NCI-H2029 treated with DMSO at 0.1 percent for 48 hours (cell line): ENCODE data around the gene NUDT19.
"Not testable (repeated sequence)": the region's sequence is repeated elsewhere in the genome, so short reads cannot be mapped to it uniquely, and the experiment has no call there.

Source experiments
- DNase-seq: peaks from one replicate; lab custom pipeline; 2025; lab: John Stamatoyannopoulos, UW

NUDT19 gene

GRCh38 chr19:32691291-32691951, at the start of gene NUDT19:
NUDT19 (plus strand) TSS chr19:32691821; CDS start chr19:32691961, 140 bp downstream.
- DNase-seq, result peak; percentile 36

DNA sequence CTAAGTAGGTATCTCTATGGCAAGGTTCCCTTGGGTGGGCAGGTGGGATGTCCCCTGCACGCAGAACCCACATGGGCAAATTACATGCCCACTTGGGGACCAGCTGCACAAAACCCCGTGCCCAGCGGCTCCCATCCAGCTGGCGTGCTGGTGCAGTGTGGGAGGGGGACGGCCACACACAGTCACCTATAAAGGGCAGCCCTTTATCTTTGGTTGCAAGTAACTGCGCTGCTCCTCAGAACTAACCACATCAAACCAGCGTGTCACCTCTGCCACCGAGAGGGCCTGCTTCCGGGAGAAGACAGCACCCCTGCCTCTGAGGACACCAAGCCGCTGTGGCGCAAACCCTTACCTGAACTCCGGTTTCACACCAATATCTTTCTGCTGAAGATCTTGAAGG, 48.9 kb upstream of the NUDT19 start:
- no peak for DNase-seq

GRCh38 chr19:32646556-32646955, 45.1 kb upstream of the NUDT19 start:
- no peak for DNase-seq

DNA sequence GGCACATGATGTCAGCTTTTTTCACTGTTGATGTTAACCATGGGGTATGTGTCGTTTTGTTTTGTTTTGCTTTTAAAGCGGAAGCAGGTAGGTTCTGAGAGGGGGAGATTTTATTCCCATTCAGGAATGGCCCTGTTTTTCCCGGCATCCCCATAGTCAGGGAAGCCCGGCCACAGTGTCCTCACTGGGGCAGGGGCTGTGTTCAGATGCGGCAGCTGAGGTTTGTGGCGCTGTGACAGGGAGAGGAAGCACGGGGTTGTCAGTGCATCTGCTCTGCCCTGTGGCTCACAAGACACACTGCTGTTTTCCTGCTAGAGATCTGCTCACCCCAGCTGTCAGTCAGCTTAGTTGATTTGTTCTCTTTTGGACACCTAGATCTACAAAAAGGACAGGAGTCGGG, 44.3 kb upstream of the NUDT19 start:
- DNase-seq, result no peak

DNA sequence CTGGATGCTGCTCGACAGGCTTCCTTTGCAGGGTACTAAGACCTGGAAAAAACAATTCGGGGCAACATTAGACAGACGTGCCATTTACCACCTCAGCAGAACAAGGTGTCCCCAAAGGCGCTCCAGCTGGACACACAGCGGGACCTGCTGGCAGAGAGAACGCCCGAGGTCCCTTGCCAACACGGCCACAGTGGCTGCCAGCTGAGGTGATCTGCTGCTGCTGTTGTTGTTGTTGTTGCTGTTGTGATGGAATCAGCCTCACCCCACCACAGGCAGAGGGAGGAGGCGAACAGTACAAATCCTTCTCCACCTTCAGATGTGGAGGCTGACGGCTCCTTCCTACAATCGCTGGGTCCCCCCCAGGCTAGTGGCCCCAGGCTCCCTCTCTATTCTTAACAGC, 41.9 kb upstream of the NUDT19 start:
- no peak for DNase-seq

DNA sequence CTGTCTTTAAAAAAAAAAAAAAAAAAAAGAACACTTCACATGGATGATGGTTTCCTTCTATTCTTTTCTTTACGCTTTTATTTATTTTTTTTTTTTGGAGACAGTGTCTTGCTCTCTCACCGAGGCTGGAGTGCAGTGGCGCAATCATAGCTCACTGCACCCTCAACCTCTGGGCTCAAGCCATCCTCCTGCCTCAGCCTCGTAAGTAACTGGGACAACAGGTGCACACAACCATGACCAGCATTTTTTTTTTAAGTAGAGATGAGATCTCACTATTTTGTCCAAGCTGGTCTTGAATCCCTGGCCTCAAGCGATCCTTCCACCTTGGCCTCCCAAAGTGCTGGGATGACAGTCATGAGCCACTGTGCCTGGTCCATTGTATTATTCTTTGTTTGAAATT, 41.0 kb upstream of the NUDT19 start:
- DNase-seq, result no peak

- DNase-seq, result no peak
Measured at GRCh38 chr19:32651729-32652140, 39.9 kb upstream of the NUDT19 start.

DNA sequence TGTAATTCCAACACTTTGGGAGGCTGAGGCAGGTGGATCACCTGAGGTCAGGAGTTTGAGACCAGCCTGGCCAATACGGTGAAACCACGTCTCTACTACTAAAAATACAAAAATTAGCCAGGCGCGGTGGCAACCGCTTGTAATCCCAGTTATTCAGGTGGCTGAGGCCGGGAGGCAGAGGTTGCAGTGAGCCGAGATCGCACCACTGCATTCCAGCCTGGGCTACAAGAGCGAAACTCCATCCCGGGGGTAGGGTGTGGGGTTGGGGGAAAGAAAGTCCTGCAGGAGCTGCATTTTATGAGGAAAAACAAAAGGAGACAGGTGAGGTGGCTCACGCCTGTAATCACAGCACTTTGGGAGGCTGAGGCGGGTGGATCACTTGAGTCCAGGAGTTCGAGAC, 39.3 kb upstream of the NUDT19 start:
- DNase-seq, result not testable (repeated sequence)

GRCh38 chr19:32652894-32653598, 38.6 kb upstream of the NUDT19 start:
- peak; percentile 79 for DNase-seq

- DNase-seq, result no peak
Measured at GRCh38 chr19:32653599-32653915, 38.1 kb upstream of the NUDT19 start.

GRCh38 chr19:32656379-32656778, 35.2 kb upstream of the NUDT19 start:
- DNase-seq, result not testable (repeated sequence)

DNA sequence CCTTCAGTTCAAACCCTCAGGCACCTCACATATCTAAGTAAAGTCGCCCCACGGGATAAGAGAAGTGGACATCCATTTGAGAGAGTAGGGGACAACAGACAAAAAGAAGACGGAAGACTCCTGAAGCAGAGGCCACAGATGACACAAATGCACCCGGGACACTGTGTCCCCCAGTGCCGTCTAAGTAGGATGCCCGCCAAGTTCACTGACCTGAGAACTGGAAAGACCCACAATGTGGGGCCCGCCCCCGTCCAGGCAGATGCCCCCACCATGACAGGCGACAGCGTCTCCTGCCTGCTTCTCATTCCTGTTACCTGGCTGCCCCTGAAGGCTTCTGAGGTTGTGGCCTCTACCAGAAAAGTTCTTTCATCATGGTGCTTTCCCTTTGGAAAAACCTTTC, 33.5 kb upstream of the NUDT19 start:
- no peak for DNase-seq

DNA sequence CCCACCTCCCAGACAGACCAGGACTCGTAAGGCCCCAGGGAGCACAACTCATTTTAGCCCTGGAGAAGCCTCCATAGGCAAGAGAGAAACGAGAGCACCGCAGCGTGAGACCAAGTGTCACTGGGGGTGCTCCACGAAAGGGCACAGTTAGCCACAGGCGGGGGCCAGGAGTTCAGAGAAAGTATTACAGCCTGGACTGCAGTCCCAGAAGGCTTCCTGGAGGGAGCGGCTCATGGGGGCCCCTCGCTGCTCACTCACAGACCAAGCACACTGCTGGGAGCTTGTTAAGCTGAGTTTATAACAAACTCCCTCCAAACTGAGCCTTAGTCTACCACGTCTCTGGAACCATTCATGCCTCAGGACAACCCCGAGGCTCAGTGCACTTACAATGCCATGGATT, 33.1 kb upstream of the NUDT19 start:
- DNase-seq, result no peak

DNA sequence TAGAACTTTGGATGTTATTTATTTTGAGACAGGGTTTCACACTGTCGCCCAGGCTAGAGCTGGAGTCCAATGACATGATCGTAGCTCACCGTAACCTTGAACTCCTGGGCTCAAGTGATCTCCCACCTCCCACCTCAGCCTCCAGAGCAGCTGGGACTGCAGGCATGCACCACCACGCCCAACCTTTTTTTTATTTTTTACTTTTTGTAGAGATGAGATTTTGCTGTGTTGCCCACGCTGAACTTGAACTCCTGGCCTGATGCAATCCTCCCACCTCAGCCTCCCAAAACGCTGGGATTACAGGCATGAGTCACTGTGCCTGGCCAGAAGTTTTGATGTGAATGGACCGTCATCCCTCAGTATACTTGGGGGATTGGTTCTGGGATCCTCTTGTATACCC, 30.3 kb upstream of the NUDT19 start:
- DNase-seq, result no peak

GRCh38 chr19:32662186-32662585, 29.4 kb upstream of the NUDT19 start:
- no peak for DNase-seq

DNA sequence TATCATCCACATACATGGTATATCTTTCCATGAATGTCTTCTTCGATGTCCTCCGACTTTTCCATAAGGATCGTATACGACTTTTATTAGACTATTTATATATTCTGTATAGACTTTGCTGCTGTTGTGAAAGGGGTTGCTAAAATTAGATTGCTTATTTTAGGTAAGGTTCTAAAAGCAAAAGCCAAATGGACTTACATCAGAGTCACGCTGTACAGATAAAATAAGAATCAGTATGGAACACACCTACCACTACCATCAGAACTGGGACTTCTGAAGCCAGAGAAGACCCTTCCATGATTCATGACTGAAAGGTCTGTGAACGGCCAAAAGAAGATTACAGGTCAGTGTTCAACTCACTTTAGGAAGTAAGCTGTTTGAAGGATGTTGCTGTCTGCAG, 25.5 kb upstream of the NUDT19 start:
- no peak for DNase-seq

- DNase-seq, result no peak
Measured at GRCh38 chr19:32669310-32669709, 22.3 kb upstream of the NUDT19 start.

GRCh38 chr19:32671883-32672593, 19.6 kb upstream of the NUDT19 start:
- no peak for DNase-seq

GRCh38 chr19:32672841-32673240, 18.8 kb upstream of the NUDT19 start:
- no peak for DNase-seq

DNA sequence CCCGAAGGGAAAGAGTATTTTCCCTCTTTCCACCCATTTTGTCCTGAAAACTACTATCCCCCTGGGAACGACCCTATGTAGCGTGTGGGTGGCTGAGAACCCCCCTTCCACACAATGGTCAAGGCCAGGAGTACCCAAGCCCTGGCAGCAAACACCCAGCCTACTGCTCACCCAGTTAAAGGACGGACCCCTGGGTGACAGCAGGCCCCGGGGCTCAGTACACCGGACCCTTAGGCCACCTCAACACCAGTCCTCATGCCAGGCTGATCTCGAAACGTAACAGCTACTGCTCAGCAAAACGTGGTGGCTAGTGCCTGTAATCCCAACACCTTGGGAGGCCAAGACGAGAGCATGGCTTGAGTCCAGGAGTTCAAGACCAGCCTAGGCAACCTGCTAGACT, 18.0 kb upstream of the NUDT19 start:
- DNase-seq, result no peak

DNA sequence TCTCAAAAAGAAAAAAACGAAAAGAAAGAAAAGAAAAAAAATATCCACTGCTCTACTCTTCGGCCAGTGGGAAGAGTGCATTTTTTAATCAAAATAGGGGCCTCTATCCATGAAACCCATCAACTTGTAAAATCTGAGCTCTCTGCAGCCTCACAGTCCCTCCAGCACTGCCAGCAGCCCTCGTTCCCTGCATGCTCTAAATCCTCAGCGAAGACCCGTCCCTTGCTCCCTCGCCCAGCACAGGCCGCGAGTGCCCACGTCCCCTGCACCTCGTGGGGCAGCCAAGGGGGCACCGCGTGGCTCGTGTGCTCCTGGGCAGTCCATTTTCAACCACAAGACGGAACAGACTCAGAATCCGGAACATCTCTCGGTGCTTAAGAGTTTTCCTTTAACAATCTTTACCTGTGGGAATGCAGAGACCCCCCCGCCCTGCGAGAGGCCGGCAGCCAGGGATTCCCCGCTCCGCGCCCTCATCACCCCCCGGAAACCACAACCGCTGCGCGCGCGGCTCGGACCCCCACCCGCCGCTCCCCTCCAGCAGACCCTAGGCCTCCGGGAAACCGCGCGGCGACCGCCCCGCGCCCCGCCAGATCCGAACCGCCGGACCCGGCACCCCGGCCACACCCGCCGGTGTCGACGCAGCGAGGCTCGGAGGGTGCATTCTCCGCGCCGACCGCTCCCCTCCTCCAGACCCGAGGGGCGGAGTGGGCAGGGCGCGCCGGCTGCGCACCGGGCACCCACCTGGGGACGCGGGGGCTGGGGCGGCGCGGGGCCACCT, 17.3 kb upstream of the NUDT19 start:
- DNase-seq, result no peak

DNA sequence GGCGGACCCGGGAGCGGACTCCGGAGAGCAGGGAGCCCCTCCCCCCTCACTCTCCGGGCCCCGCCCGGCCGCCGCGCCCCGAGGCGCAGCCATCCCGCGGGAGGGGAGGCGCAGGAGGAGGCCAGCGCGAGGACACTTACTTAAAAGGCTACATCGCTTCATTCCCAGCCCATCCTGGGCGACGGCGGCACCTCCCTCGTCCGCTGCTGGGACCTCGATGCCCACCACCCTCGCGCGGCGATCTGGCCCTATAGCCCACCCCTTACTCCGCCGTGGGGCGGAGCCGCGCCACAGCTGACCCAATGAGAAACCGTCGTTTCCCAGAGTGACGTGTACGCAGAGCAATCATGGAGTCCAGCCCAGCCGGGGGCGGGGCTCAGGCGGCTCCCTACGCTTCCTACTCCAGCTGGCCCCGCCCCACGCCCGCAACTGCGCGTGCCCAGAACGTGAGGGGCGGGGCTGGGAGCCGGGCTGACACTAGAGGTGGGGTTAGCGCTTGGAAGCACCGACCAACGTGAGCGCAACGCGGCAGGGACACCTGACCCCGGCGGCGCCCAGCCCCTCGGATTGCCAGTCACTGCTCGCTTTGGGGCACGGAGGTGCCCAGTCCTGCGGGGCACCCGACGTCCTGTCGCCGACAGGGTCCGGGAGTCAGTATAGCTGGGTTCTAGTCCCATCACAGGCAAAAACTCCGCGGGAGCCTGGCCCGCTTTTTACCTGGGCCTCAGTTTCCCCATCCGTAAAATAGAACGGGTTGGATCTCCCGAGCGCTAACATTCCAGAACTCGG, 16.5 kb upstream of the NUDT19 start, which contains the start of gene ANKRD27:
Gene ANKRD27, minus strand, starts transcription at position 250 of the 789 bp plus-strand sequence. CDS start 16,165 bp downstream, outside the sequence.
- peak; percentile 93 for DNase-seq
